Measurements from ENCODE around the gene AHCYL2.
"Not testable (repeated sequence)": the region's sequence is repeated elsewhere in the genome, so short reads cannot be mapped to it uniquely, and the experiment has no call there.

Gene AHCYL2

GRCh38 chr7:129471402-129471827 lies 246.6 kb downstream of the AHCYL2 start:
- no peak for DNase-seq (ENCODE audit: insufficient read length, low spot score)
- FAIRE-seq, result no peak

DNA sequence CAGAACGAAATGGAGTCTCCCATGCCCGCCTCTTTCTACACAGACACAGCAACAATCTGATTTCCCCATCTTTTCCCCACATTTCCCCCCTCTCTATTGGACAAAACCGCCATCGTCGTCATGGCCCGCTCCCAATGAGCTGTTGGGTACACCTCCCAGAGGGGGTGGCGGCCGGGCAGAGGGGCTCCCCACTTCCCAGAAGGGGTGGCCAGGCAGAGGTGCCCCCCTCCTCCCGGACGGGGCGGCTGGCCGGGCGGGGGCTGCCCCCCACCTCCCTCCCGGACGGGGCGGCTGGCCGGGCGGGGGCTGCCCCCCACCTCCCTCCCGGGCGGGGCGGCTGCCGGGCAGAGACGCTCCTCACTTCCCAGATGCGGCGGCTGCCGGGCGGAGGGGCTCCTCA lies 251.1 kb downstream of the AHCYL2 start:
- FAIRE-seq; DNase-seq (ENCODE audit: insufficient read length, low spot score): not testable (repeated sequence)

DNA sequence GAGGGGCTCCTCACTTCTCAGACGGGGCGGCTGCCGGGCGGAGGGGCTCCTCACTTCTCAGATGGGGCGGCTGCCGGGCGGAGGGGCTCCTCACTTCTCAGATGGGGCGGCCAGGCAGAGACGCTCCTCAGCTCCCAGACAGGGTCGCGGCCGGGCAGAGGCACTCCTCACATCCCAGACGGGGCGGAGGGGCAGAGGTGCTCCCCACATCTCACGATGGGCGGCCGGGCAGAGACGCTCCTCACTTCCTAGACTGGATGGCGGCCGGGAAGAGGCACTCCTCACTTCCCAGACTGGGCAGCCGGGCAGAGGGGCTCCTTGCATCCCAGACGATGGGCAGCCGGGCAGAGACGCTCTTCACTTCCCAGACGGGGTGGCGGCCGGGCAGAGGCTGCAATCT lies 251.6 kb downstream of the AHCYL2 start:
- not testable (repeated sequence) for DNase-seq (ENCODE audit: insufficient read length, low spot score); FAIRE-seq

All from GM19239 (cell line).